ENCODE measurements around the gene CD6. TPM values are rescaled to one million over a fixed set of nuclear protein-coding genes. Genes with fewer than 3 reads are reported as not detected.

CD6 gene
- total RNA-seq, 1 experiment from 2014 or later, result not detected

DNA sequence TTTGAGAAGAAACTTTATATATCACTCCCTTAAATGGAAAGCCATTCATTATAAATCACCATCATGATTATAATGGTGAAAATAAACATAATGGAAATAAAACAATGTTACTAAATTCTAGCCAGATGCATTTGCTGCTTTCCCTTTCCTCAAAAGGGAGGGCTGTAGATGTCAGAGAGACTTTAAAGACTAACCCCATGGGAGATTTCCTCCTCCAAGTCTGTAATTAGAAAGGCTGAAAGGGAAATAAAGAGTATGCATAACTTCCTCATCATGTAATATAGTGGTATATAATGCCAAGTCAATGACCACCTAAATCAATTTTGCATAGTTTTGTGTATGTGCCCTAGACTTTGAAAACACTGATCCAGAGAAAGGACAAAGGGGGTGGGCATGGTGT is 6.4 kb downstream of the CD6 start:
- Histone ChIP-seq H4K20me1 (ENCODE audit: control insufficient read depth, insufficient read depth, insufficient read length) (no peaks in the 10 kb centered on the region), H3K27me3 (ENCODE audit: insufficient read depth, low read length) (no peaks in the 10 kb centered on the region; the same call in 1 of the 2 replicates), H2BK12ac (ENCODE audit: insufficient read length, low read depth, low read length) (no peak overlapping the region), H3K4me1 (ENCODE audit: insufficient read depth, low read length) (no peaks in the 10 kb centered on the region), H2BK120ac (ENCODE audit: low read depth, low read length, poor library complexity, severe bottlenecking) (no peak overlapping the region), H4K5ac (ENCODE audit: insufficient read length, low read depth, low read length) (no peak overlapping the region), H2BK5ac (ENCODE audit: insufficient read length, low read length) (no peak overlapping the region), H3K23me2 (ENCODE audit: insufficient read length, low read depth, low read length, poor library complexity, severe bottlenecking) (no peaks in the 10 kb centered on the region), H3K27ac (ENCODE audit: insufficient read length, low read depth, low read length) (no peak overlapping the region), H2AK5ac (ENCODE audit: insufficient read length, low read length) (no peak overlapping the region), H2BK15ac (ENCODE audit: low read depth, low read length) (no peak overlapping the region), H3K9ac (ENCODE audit: extremely low read depth, insufficient read length, low read length) (no peak overlapping the region), H3K56ac (ENCODE audit: insufficient read length, low read depth, low read length) (no peak overlapping the region), H3K9me3 (ENCODE audit: control insufficient read depth, low read depth, low read length) (no peaks in the 10 kb centered on the region), H3K4me2 (ENCODE audit: insufficient read depth, insufficient read length, low read length) (no peak overlapping the region), H3T11ph (ENCODE audit: low read length) (no peak overlapping the region), H3K79me2 (ENCODE audit: insufficient read depth, low read length) (no peaks in the 10 kb centered on the region), H2AFZ (ENCODE audit: low read length) (no peak overlapping the region), H3K14ac (ENCODE audit: insufficient read depth, low read length) (no peak overlapping the region), H3K23ac (ENCODE audit: insufficient read length, low read depth, low read length) (no peak overlapping the region), H3K79me1 (ENCODE audit: insufficient read depth, low read depth, low read length, poor library complexity, severe bottlenecking) (no peaks in the 10 kb centered on the region), H3K18ac (ENCODE audit: insufficient read length, low read depth, low read length) (no peak overlapping the region), H2BK20ac (ENCODE audit: low read depth, low read length, poor library complexity, severe bottlenecking) (no peak overlapping the region), H4K91ac (ENCODE audit: insufficient read length, low read depth, low read length) (no peak overlapping the region), H4K8ac (replicated peaks; ENCODE audit: insufficient read length, low read depth, low read length) (no peak overlapping the region), H3K4ac (ENCODE audit: low read depth, low read length) (no peak overlapping the region)
- no peak for DNase-seq
- no peak overlapping the region for H3K4me3 Mint-ChIP-seq
- H3K9me3 Mint-ChIP-seq, result no peaks in the 10 kb centered on the region
- H3K36me3 Mint-ChIP-seq (ENCODE audit: insufficient read depth in 1 of 3, low read depth in 3 of 3), result no peaks in the 10 kb centered on the region
- TF ChIP-seq, protein P1, sequence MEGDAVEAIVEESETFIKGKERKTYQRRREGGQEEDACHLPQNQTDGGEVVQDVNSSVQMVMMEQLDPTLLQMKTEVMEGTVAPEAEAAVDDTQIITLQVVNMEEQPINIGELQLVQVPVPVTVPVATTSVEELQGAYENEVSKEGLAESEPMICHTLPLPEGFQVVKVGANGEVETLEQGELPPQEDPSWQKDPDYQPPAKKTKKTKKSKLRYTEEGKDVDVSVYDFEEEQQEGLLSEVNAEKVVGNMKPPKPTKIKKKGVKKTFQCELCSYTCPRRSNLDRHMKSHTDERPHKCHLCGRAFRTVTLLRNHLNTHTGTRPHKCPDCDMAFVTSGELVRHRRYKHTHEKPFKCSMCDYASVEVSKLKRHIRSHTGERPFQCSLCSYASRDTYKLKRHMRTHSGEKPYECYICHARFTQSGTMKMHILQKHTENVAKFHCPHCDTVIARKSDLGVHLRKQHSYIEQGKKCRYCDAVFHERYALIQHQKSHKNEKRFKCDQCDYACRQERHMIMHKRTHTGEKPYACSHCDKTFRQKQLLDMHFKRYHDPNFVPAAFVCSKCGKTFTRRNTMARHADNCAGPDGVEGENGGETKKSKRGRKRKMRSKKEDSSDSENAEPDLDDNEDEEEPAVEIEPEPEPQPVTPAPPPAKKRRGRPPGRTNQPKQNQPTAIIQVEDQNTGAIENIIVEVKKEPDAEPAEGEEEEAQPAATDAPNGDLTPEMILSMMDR (conservative IDR thresholded peaks at IDR 0.05), result no peak
- no peak overlapping the region for H3K27ac Mint-ChIP-seq
- peaks cover 3% of the 10 kb centered on the region for H3K27me3 Mint-ChIP-seq (ENCODE audit: low read depth)
- 0 out of 4 replicates have a peak, but pooled peaks cover 2% of the 10 kb centered on the region in 2 experiments for H3K4me1 Mint-ChIP-seq

Measured in H9 (cell line).